OCI-LY7 (cell line): ENCODE data around the gene AGAP3. TPM values are rescaled to one million over a fixed set of nuclear protein-coding genes. Genes with fewer than 3 reads are reported as not detected.

Source experiments
- BruUV-seq: library from RNA; stranded (reverse); fragments of 400-500 nt; replicated peaks from 2 replicates; lab custom pipeline; 2021; lab: Mats Ljungman, UMichigan
- CTCF ChIA-PET: fragments of 300-600 bp; sonication (Branson Sonifier 250); formaldehyde crosslinking; loops from one replicate; lab custom pipeline; 2022; ENCODE audit warnings: antibody characterized with exemption; ENCODE audit not compliant: unreplicated experiment; lab: Charles Lee
- POLR2A ChIA-PET: fragments of 300-600 bp; sonication (Branson Sonifier 250); formaldehyde crosslinking; loops from one replicate; lab custom pipeline; 2022; ENCODE audit warnings: antibody characterized with exemption; lab: Charles Lee
- DNase-seq: peaks from one replicate; pipeline ENCODE4 v3.0.0-alpha.2; 2015; ENCODE audit warnings: low spot score
- H2AFZ ChIP-seq: fragments of 200-600 bp; sonication (generic), shearing (Covaris generic); 2 replicates; pipeline ENCODE4 v1.6.1; 2014; ENCODE audit warnings: mild to moderate bottlenecking, antibody characterized with exemption, low read length, moderate library complexity
- H3K27ac ChIP-seq: fragments of 200-600 bp; sonication (generic); 2 replicates; pipeline ENCODE4 v1.5.1; 2014; ENCODE audit warnings: mixed run types, low read depth, mild to moderate bottlenecking, moderate library complexity, low read length, inconsistent platforms; ENCODE audit not compliant: poor library complexity, severe bottlenecking
- H3K36me3 ChIP-seq: fragments of 200-600 bp; sonication (generic); 2 replicates; pipeline ENCODE4 v1.6.1; 2014; ENCODE audit warnings: mild to moderate bottlenecking, antibody characterized with exemption, low read length, moderate library complexity, mixed read lengths; ENCODE audit not compliant: insufficient read depth
- H3K4me1 ChIP-seq: fragments of 200-600 bp; sonication (generic); 2 replicates; pipeline ENCODE4 v1.5.1; 2014; ENCODE audit warnings: mild to moderate bottlenecking, low read length; ENCODE audit not compliant: insufficient read depth, poor library complexity, severe bottlenecking
- H3K4me2 ChIP-seq: fragments of 200-600 bp; sonication (generic); 2 replicates; pipeline ENCODE4 v1.6.1; 2014; ENCODE audit warnings: mild to moderate bottlenecking, low read length
- H3K4me3 ChIP-seq: fragments of 200-600 bp; sonication (generic); 2 replicates; pipeline ENCODE4 v1.5.1; 2014; ENCODE audit warnings: mild to moderate bottlenecking, low read depth, low read length; ENCODE audit not compliant: poor library complexity, severe bottlenecking
- H3K79me2 ChIP-seq: fragments of 200-600 bp; sonication (generic); 2 replicates; pipeline ENCODE4 v1.6.1; 2016; ENCODE audit warnings: low read depth, mild to moderate bottlenecking, low read length, moderate library complexity, mixed read lengths; ENCODE audit not compliant: insufficient read depth
- H3K9me2 ChIP-seq: fragments of 200-600 bp; sonication (generic); 2 replicates; pipeline ENCODE4 v1.6.1; 2016; ENCODE audit warnings: mild to moderate bottlenecking, low read length, mixed read lengths; ENCODE audit not compliant: insufficient read depth
- H3K9me3 ChIP-seq: fragments of 200-600 bp; sonication (generic); 2 replicates; pipeline ENCODE4 v1.6.1; 2014; ENCODE audit warnings: mild to moderate bottlenecking, mixed run types, low read length, mixed read lengths
- H4K20me1 ChIP-seq: fragments of 200-600 bp; sonication (generic); 2 replicates; pipeline ENCODE4 v1.6.1; 2014; ENCODE audit warnings: mild to moderate bottlenecking, antibody characterized with exemption, low read length, moderate library complexity, mixed read lengths; ENCODE audit not compliant: insufficient read depth
- CTCF ChIP-seq: fragments of 200-600 bp; sonication (generic); conservative IDR thresholded peaks from 2 replicates; pipeline ENCODE4 v1.5.1; 2014; ENCODE audit warnings: mild to moderate bottlenecking, antibody characterized with exemption, low read length, moderate library complexity, mixed read lengths
- EZH2phosphoT487 ChIP-seq: fragments of 200-600 bp; sonication (generic); IDR thresholded peaks from 2 replicates; pipeline ENCODE4 v1.6.1; 2018; ENCODE audit warnings: low read depth, borderline replicate concordance, mild to moderate bottlenecking, mixed run types, antibody characterized with exemption, low read length, moderate library complexity, mixed read lengths
- intact Hi-C: fragments of 100-400 bp; cut with micrococcal nuclease; formaldehyde crosslinking; loops from one replicate; pipeline ENCODE4 v1.10.0; 2022; ENCODE audit not compliant: unreplicated experiment
- total RNA-seq, 2 experiments: library from RNA; depleted of rRNA in 1 of 2; stranded (reverse); fragments of >200 nt in 1 of 2; shearing (Covaris generic) in 1 of 2; gene quantifications; 2 replicates each; pipeline ENCODE4 v1.2.3, GENCODE V29; 2014 to 2022

Gene AGAP3
- total RNA-seq, 2 experiments from 2014 or later, result 4.8 to 30.9 TPM

- CTCF ChIA-PET, result interaction anchor here (1.1 kb wide), 1 partner anchor 11 kb away, joined by 3 read pairs; no protein-coding TSS in a partner anchor
- POLR2A ChIA-PET, result no interaction called here
- H3K4me3 ChIP-seq, result peak overlapping the region; percentile 91
- peak overlapping the region; percentile 66; the same call in 1 of the 2 replicates for H2AFZ ChIP-seq
- peaks cover 26% of the 10 kb centered on the region for H3K36me3 ChIP-seq
- no peak for DNase-seq
- H3K9me2 ChIP-seq, result no peaks in the 10 kb centered on the region
- peaks cover 57% of the 10 kb centered on the region for H3K4me1 ChIP-seq
- H3K27ac ChIP-seq, result peak overlapping the region; percentile 72
- no peak for TF ChIP-seq CTCF
- TF ChIP-seq EZH2phosphoT487, result no peak
- H4K20me1 ChIP-seq, result no peaks in the 10 kb centered on the region
- intact Hi-C loops, result loop anchor here (5.0 to 10.0 kb wide), 3 partner anchors 108 to 188 kb away; partner anchors contain the start of genes ABCF2 and KCNH2
- BruUV-seq, result no TSS peak
- H3K9me3 ChIP-seq, result no peaks in the 10 kb centered on the region
- peak overlapping the region; percentile 100 for H3K4me2 ChIP-seq
- H3K79me2 ChIP-seq, result peaks cover 28% of the 10 kb centered on the region
These were observed 3.9 kb upstream of the AGAP3 start for GRCh38 chr7:151082141-151083070.

- peaks cover 17% of the 10 kb centered on the region; the same call in 1 of the 2 replicates for H3K36me3 ChIP-seq
- H3K4me2 ChIP-seq, result peak within 1 kb of the TSS; percentile 100
- POLR2A ChIA-PET, result interaction anchor here (1.2 kb wide), 1 partner anchor 24 kb away, joined by 3 read pairs; the partner anchor contains the start of gene SLC4A2
- H4K20me1 ChIP-seq, result no peaks in the 10 kb centered on the region
- H3K27ac ChIP-seq, result peak within 1 kb of the TSS; percentile 48
- H3K9me2 ChIP-seq, result no peaks in the 10 kb centered on the region
- peaks cover 56% of the 10 kb centered on the region for H3K4me1 ChIP-seq
- H2AFZ ChIP-seq, result peak within 1 kb of the TSS; percentile 66
- peaks cover 28% of the 10 kb centered on the region for H3K79me2 ChIP-seq
- peak within 1 kb of the TSS; percentile 91 for H3K4me3 ChIP-seq
- DNase-seq, result peak; percentile 84
- CTCF ChIA-PET, result interaction anchor here (1.1 kb wide), 1 partner anchor 11 kb away, joined by 3 read pairs; no protein-coding TSS in a partner anchor
- H3K9me3 ChIP-seq, result no peaks in the 10 kb centered on the region
- intact Hi-C loops, result loop anchor here (5.0 to 10.0 kb wide), 3 partner anchors 108 to 188 kb away; partner anchors contain the start of genes ABCF2 and KCNH2
- no TSS peak for BruUV-seq
- TF ChIP-seq EZH2phosphoT487 (no peak), CTCF (no peak)
These were observed 3.0 kb upstream of the AGAP3 start, which contains the start of gene TMUB1 for GRCh38 chr7:151083071-151083823. Gene TMUB1 (minus strand): TSS chr7:151083493. CDS start chr7:151082563, 930 bp downstream.
